HG03565 (cell line): ENCODE data around the gene DALRD3.
A peak's percentile ranks its signal among the peaks of the same experiment; 100 is the strongest.
"Not testable (repeated sequence)": the region's sequence is repeated elsewhere in the genome, so short reads cannot be mapped to it uniquely, and the experiment has no call there.

Experiments used
- ATAC-seq: cut with Tn5 transposase; IDR thresholded peaks from one replicate; pipeline ENCODE4 v1.9.1; 2021; ENCODE audit warnings: mild to moderate bottlenecking, moderate library complexity; ENCODE audit not compliant: unreplicated experiment

The DALRD3 gene

DNA sequence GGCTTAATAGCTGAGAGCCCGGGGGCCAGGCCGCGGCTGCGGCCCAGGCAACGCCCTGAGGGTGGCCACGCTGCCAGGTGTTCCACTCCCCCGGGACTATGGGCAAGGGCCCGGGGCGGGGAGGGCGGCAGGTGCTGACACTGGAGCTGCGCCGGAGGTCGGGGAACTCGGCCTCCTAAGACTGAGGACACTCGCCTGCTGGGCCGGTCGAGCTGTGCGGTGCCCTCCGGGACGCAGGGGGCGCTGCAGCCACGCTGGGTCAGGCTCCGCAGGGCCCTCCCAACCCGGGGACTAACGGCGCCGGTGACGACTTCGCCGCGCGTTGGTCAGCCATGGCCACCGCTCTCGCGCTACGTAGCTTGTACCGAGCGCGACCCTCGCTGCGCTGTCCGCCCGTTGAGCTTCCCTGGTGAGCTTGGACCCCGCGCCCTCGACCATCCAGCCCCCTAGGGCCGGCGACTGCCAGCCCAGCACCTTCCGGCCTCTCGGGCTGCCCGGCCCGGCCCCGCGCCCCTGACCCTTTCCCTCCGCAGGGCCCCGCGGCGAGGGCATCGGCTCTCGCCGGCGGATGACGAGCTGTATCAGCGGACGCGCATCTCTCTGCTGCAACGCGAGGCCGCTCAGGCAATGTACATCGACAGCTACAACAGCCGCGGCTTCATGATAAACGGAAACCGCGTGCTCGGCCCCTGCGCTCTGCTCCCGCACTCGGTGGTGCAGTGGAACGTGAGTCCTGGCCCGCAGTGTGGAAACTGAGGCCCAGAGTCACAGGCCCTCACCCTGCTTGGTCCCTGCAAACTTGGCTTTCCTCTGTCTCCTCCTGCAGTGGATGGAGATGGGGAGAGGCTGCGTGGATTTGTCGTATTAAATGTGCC, 3.7 kb upstream of the DALRD3 start, which contains the start of gene NDUFAF3:
Gene NDUFAF3 (plus strand): TSS at position 309 of the 875 bp plus-strand sequence. CDS start 24 bp downstream, at position 333.
- peak; percentile 39 for ATAC-seq

DNA sequence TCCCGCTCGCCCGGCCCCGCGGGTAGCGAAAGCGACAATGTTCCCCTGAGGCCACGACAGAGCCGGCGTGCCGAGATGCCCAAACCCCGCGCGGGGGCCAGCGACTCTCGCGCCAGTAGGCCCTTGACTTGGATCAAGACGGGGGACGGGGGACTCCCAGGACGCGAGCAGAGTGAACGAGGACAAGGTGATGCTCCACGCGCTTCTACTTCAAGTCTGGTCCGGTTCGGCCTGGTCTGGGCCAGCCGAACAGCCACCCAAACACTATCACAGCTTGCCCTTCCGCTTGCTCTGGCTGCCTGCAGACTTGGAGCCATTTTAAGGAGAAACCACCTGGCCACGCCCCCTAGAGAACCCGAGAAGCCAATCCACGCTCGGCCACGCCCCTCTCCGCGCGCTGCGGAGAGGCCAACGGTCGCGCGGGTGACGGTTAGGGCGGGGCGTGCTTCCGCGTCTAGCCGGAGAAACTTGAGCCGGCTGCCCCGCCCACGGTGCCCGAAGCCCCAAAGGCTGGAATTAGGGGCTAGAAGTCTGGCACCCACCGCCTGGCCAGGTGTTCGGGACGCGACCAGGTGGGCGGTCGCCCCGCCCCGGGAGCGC, 2.9 kb upstream of the DALRD3 start:
- peak; percentile 34 for ATAC-seq

DNA sequence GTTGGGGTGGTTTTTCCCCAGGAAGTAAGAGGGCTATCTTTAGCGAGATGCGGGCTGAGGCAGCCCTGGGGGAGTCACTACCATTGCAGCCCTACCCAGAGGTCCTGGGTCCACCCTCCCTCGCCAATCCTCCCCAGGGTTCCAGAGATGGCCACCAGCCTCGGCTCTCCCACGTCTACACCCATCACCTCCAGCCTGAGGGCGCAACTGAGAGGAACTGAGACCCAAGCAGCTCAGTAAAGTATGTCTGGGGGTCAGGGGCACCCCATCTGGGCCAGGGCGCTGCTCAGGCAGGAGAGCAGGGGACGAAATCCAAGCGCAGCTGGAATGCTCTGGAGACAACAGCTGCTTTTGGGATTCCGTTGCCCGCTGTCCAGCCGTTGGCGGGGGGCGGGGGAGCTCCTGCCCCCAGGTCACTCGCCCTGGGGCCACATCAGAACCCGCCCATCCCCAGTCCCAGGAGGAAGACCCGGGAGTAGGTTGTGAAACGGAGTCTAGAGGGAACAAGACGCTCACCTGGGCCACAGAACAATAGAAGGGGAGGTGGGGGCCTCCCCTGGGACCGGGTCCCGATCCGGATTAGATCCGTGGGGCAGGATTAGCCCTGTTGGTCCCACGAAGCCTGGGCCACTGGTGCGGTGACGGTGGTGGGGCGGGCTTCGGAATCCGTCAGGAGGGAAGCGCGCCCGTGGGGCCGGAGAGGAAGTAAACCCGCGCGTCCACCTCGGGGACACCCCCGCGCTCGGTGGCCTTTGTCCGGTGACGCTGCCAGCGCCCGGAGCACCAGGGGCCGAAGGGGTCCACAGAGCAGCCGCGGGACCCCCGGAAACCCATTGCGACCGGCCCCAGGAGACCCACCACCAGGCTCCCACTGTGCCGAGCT, 2.2 kb upstream of the DALRD3 start:
- ATAC-seq, result no peak

DNA sequence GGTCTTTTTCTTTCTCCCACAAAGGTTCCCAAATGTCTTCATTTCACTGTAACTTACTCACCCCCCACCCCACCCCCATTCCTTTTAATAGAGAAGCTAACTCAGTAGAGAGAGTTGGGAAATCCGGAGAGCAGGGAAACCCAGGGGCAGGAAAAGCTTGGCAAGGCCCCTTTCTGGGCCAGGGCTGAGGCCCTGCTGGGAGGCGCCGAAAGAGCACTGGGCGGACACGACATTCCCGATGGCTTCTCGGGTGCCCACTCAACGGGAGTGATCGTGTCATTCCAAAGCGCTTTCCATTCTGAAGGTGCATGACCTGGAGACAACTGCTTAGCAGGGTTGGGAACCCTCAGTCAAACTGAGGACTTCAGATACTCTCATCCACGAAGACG, 1.6 kb upstream of the DALRD3 start:
- no peak for ATAC-seq

DNA sequence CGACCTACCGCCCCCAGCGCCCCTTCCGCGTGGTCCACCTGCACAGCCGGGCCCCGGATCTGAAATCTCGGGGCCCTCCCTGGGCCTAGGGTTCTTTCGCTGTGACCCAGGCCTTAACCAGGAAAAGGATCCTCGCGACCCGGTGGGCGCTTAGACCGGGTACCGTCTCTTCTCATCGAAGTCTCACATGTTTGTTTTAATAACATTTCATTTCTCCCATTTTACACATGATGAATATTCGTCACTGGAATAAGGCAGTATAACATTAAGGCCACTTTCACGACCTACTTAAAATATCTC, 277 bp upstream of the DALRD3 start:
- ATAC-seq, result no peak

DNA sequence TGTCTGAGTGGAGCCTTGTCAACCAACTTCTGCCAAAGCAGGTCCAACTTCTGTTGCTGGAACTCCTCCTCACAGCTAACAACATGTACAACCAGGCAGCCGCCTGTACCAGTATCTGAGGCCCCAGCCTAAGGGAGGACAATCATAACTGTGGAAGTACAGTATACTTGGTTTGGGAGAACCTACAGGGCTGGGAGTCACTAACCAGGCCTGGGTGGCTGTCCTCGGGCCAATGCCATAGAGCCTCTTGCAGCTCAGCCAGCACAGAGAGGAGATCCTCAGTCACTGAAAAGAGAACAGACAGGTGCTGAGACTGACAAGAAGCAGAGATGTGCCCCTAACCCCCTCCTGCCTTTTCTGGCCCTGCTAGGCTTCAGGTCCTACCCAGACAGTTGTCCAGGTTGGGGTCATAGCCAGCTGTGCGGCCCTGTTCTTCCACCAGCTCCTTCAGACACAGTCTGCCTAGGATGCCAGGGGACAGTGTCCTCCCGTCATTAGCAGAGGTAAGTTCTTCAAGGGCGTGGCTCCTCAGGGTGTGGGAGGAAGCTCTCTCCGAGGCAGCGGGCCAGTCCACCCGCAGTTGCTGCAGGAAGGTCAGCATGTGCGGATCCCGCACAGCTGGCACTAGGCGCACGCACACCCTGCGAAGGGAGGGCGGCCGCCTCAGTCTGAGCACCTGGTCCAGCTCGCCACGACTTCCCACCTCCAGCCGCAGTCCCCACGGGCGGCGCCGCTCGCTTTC, 980 bp downstream of the DALRD3 start:
- ATAC-seq, result no peak

DNA sequence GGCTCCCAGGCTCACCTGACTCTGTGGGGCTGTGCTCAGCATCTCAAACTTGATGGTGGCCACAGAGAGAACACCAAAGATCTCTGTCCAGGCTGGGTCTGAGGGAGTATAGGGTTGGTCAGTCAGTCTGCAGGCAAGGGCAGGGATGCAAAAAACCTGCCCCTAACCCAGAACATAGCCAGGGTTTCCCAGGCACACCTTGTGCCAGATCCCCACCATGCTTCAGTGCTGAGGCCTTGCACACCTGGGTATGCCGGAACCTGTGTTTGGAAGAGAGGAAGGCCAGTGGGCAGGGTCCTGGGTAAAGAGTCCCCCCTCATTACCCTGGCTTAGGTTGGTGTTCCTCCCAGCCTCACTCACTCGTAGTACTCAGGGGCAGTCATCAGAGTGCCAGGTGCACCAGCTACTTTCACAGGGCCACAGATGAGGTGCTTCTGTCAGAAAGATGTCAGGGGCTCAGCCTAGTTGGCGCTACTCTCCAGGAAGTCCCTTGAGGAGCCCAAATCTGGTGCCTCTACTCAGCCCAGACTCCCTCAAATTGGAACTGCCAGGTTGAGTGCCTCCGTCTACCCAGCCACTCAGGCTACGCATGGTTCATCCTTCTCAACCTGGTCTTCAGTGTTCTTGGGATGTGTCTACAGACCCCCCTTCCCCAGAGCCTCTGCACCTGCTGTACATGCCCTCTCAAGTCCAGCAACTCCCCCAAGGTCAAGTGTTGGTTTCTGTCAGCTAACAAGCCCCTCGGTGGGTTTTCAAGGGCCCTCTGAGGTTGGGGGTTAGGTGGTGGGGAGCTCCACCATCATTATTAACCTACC, 1.8 kb downstream of the DALRD3 start:
- no peak for ATAC-seq

DNA sequence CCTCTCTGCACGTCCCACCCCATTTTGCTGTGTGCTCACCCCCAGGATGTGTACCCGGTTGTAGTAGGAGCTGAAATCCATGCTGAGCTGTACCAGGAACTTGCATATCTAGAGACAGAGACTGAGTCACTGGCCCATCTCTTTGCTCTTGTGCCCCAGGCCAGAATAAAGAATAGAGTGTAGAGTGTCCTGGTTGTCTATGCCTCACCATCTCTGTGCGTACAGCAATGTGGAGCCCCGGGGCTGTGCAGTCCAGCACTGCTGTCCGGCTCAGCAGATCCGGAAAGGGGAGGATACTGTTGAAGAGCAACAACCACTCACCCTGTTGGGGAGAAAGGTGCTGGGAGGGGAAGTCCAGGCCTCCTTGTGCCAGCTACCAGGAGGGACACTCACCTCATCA, 2.6 kb downstream of the DALRD3 start:
- ATAC-seq, result no peak

DNA sequence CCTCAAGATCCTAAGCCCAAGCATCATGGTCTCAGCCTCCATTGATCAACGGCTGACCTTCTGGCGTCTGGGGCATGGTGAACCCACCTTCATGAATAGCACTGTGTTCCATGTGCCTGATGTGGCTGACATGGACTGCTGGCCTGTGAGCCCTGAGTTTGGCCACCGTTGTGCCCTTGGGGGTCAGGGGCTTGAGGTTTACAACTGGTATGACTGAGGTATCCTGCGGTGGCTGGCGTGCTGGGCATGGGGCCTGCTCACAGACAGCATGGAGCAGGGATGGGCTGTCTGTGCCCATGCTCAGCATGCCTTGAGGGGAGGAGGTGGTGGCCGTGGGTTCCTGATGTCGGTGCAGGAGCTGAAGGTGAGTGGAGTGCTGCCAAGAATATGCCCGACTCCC, 3.3 kb downstream of the DALRD3 start:
- no peak for ATAC-seq

DNA sequence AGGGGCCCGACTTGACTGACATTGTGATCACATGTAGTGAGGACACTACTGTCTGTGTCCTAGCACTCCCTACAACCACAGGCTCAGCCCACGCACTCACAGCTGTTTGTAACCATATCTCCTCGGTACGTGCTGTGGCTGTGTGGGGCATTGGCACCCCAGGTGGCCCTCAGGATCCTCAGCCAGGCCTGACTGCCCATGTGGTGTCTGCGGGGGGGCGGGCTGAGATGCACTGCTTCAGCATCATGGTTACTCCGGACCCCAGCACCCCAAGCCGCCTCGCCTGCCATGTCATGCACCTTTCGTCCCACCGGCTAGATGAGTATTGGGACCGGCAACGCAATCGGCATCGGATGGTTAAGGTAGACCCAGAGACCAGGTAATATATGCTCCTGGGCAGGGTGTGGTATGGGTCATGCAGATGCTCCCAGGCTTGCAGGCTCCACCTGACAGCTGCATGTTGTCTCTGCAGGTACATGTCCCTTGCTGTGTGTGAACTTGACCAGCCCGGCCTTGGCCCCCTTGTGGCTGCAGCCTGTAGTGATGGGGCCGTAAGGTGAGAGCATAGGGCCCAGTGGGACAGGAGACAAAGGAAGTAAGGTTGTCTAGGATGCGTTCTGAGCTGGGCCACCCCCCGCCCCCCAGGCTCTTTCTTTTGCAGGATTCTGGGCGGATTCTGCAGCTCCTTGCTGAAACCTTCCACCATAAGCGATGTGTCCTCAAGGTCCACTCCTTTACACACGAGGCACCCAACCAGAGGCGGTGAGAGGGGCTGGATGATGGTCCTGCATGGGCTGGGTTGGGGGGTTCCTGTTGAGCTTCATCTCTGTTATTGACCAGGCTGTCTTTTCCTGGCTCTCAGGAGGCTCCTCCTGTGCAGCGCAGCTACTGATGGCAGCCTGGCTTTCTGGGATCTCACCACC, 4.4 kb downstream of the DALRD3 start:
- no peak for ATAC-seq

DNA sequence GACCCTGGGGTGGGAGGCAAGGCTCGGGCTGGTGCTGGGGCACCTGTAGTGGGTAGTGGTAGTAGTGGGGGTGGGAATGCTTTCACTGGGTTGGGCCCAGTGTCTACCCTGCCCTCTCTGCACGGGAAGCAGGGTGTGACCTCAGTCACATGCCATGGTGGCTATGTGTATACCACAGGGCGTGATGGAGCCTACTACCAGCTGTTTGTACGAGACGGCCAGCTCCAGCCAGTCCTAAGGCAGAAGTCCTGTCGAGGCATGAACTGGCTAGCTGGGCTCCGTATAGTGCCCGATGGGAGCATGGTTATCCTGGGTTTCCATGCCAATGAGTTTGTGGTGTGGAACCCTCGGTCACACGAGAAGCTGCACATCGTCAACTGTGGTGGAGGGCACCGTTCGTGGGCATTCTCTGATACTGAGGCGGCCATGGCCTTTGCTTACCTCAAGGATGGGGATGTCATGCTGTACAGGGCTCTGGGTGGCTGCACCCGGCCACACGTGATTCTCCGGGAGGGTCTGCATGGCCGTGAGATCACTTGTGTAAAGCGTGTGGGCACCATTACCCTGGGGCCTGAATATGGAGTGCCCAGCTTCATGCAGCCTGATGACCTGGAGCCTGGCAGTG, 5.2 kb downstream of the DALRD3 start:
- ATAC-seq, result no peak

DNA sequence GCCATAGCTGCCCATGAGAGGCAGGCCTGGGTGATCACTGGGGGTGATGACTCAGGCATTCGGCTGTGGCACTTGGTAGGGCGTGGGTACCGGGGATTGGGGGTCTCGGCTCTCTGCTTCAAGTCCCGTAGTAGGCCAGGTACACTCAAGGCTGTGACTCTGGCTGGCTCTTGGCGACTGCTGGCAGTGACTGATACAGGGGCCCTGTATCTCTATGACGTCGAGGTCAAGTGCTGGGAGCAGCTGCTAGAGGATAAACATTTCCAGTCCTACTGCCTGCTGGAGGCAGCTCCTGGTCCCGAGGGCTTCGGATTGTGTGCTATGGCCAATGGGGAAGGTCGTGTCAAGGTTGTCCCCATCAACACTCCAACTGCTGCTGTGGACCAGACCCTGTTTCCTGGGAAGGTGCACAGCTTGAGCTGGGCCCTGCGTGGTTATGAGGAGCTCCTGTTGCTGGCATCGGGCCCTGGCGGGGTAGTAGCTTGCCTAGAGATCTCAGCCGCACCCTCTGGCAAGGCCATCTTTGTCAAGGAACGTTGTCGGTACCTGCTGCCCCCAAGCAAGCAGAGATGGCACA, 5.9 kb downstream of the DALRD3 start:
- ATAC-seq, result no peak

DNA sequence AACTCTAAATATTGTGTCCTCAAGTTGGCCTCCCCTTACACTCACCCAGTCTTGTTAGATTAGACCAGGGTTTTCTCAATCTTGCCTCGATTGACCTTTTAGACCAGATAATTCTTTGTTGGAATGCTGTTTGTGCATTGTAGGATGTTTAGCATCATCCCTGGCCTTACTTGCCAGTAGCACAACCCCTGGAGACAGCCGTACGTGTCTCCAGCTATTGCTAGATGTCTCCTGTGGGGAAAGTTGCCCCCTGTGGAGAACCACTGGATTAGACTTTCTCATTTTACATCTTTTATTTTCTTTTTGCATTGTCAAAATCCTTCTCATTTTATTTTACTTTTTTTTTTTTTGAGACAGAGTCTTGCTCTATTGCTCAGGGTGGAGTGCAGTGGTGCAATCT, 9.0 kb downstream of the DALRD3 start:
- ATAC-seq, result no peak

DNA sequence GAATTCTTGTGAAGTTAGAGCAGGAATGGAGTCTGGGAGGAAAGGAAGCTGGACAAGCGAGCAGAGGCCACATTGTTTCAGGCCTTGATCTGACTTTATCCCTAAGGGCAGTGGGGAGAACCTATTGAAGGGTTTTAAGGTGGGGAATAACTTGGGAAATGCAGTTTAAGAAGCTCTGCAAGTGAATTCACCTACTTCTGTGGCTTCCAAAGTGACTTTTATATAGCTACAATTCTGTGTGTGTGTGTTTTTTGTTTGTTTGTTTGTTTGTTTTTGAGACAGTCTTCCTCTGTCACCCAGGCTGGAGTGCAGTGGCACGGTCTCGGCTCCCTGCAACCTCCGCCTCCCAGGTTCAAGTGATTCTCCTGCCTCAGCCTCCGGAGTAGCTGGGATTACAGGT, 9.8 kb downstream of the DALRD3 start:
- ATAC-seq, result not testable (repeated sequence)

DNA sequence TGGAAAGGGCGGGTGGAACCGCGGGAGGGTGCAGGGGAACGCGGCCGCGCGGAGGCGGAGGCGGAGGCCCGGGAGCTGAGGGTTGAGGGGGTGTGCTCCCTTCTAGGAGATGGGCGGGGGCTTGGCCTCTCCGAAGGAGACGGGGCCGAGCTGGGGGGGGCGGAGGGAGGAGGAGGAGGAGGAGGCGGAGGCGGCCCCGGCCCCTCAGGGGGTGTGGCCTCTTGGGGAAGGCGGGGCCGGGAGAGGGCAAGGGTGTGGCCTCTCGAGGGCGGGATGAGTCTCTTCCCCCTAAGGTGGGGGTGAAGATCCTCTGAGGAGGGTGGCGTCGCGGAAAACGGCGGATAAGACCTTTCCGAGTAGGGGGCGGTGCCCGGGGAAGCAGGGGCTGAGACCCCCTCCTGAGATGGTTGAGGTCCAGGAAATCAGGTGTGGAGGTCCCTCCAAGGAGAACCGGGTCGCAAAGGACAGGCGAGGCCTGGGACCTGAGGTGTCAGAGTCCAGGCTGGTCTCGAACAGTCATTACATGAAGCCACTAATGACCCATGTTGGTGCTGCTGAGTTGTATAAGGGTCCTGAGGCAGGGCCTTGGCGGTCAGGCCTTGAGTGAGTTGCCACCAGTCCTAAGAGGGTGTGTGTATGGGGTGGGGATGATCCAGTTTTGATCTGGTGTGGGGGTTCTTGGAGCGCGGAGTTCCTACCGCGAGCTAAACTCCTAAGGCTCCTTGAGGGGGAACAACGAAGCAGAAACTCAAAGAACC, 10.4 kb downstream of the DALRD3 start:
- peak; percentile 22 for ATAC-seq

DNA sequence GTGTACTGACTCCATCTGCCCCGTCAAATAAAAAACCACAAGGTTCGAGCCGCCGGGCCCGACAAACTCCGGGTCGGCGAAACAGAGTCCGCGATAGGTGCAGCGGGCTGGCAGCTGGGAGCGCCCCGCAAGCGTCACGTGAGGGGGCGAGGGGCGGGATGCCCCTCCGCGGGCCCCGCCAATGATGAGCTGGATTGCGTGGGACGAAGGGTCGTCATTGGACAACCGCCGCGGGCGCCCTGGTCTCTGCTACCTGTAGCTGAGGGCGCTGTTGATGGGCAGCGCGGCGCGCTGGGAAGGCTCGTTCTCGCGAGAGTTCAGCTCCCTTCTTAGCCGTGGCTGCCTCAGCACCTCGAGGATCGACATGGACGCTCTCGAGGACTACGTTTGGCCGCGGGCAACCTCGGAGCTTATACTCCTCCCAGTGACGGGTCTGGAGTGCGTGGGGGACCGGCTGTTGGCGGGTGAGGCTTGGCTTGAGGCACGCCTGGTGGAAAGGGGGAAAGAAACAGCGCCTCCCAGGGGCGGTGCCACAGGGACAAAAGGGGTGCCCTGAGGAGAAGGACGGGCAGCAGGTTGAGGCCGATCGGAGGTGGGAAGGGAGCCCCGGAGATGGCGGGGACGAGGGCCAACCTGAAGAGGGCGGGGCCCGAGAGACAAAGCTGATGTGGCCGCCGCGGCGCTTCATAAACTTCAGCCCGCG, 11.2 kb downstream of the DALRD3 start, which contains the start of gene WDR6:
Gene WDR6 (plus strand): TSS at position 324 of the 703 bp plus-strand sequence. CDS start 41 bp downstream, at position 365.
- ATAC-seq, result peak; percentile 85
